Hindlimb muscle (tissue), 1 donor: Measurements from ENCODE around the gene HYI. TPM values are rescaled to one million over a fixed set of nuclear protein-coding genes. Genes with fewer than 3 reads are reported as not detected.
"Not testable (repeated sequence)": the region's sequence is repeated elsewhere in the genome, so short reads cannot be mapped to it uniquely, and the experiment has no call there.

Experiments used
- DNase-seq: peaks from one replicate; pipeline ENCODE4 v3.0.0-alpha.2; 2013
- polyA plus RNA-seq: library from polyadenylated mRNA; unstranded; fragments of 120-200 nt; gene quantifications from one replicate; pipeline ENCODE4 v1.2.1, GENCODE V29; 2013; ENCODE audit not compliant: insufficient read length

The HYI gene, protein sequence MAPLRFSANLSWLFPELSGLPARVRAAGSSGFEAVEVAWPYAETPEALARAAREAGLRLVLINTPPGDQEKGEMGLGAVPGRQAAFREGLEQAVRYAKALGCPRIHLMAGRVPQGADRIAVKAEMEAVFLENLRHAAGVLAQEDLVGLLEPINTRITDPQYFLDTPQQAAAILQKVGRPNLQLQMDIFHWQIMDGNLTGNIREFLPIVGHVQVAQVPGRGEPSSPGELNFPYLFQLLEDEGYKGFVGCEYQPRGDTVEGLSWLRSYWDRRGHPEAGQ
- 23.4 TPM for polyA plus RNA-seq

GRCh38 chr1:43453442-43454269, at the start of gene HYI:
Gene HYI, minus strand, starts transcription at chr1:43453931. Its CDS starts 138 bp downstream, at chr1:43453793.
- peak; percentile 86 for DNase-seq

DNA sequence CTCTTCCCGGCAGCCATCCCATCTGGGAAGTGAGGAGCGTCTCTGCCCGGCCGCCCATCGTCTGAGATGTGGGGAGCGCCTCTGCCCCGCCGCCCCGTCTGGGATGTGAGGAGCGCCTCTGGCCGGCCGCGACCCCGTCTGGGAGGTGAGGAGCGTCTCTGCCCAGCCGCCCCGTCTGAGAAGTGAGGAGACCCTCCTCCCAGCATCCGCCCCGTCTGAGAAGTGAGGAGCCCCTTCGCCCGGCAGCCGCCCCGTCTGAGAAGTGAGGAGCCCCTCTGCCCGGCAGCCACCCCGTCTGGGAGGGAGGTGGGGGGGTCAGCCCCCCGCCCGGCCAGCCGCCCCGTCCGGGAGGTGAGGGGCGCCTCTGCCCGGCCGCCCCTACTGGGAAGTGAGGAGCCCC, 48.1 kb upstream of the HYI start:
- not testable (repeated sequence) for DNase-seq

DNA sequence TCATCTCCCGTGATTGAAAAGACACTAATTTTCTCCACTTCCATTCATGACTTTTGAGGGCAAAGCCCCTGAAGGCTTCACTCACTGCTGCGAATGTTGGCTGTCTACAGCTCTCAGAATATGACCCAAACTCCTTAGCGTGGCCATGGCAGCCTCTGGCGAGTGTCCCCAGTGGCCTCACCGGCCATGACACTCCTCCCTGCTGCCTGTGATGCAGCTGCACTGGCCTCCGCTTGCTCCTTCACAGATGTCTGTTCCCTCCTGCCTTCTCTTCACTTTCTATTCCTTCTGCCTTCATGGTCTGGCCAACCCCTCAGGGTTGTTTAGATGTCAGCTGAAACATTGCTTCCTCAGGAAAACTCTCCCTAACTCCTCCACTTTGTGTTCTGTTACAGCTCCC, 46.2 kb upstream of the HYI start:
- DNase-seq, result peak; percentile 8

GRCh38 chr1:43495204-43495603, 41.5 kb upstream of the HYI start:
- DNase-seq, result no peak

DNA sequence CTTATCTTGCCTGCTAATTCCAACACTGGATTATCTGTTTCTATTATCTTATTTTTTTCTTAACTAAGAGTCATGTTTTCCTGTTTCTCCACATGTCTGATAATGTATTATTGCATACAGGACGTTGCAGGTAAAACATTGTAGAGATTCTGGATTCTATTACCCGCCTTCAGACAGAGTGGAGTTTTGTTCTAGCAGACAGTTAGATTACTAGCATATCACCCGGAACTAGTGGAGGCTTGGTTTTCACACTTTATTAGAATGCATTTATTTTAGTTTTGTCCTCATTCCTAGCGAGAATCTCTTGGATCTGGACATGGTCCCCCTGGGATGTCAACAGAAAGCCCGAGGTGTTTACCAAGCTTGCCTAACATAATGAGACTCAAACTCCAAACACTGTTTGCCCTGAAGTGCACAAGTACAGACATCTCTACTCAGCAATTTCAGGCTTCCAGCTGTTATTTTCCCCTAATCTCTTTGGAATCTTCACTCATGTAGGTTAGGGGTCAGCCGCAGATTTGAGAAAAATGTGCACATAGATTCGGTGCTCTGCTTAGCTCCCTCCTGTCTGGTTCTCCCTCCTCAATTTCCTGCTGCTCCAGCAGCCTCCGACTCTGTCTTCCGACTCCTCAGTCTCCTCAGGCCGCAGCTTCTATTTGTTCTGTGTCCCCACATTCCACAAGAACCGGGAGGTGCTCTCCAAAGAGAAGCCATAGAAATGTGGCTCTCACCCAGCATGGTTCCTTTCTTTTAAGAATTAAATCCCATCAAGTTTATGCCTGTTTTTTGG, 40.1 kb upstream of the HYI start:
- no peak for DNase-seq

- DNase-seq, result no peak
Observed at GRCh38 chr1:43492826-43493225, 39.1 kb upstream of the HYI start.

GRCh38 chr1:43491061-43491460, 37.3 kb upstream of the HYI start:
- no peak for DNase-seq

DNA sequence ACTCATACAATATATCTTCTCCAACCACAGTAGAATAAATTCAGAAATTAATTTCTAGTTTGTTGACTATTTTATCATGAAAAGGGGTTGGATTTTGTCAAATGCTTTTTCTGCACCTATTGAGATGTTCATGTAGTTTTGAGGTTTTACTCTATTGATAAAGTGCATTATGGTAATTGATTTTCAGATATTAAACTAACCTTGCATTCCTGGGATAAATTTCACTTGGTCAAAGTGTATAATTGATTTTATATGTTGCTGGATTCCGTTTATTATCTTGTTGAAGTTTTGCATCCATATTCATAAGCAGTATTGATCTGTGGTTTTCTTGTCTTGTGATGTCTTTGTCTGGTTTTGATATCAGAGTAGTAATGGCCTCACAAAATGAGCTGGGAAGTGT, 34.4 kb upstream of the HYI start:
- DNase-seq, result no peak

- no peak for DNase-seq
Observed at GRCh38 chr1:43484367-43484766, 30.6 kb upstream of the HYI start.

GRCh38 chr1:43482215-43482614, 28.5 kb upstream of the HYI start:
- DNase-seq, result no peak

GRCh38 chr1:43481491-43481890, 27.8 kb upstream of the HYI start:
- no peak for DNase-seq

- no peak for DNase-seq
Observed at GRCh38 chr1:43479414-43479813, 25.7 kb upstream of the HYI start.

DNA sequence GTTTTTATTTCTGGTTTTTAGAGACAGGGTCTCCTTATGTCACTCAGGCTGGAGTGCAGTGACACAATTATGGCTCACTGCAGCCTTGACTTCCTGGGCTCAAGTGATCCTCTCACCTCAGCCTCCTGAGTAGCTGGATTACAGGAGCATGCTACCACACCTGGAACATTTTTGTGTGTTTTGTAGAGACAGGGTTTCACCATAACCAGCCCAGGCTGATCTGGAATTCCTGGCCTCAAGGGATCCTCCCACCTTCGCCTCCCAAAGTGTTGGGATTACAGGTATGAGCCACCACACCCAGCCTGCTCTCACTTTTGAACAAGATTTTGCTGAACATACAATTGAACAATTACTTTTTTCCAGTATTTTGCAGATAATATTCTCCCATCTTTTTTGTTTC, 24.0 kb upstream of the HYI start:
- no peak for DNase-seq

DNA sequence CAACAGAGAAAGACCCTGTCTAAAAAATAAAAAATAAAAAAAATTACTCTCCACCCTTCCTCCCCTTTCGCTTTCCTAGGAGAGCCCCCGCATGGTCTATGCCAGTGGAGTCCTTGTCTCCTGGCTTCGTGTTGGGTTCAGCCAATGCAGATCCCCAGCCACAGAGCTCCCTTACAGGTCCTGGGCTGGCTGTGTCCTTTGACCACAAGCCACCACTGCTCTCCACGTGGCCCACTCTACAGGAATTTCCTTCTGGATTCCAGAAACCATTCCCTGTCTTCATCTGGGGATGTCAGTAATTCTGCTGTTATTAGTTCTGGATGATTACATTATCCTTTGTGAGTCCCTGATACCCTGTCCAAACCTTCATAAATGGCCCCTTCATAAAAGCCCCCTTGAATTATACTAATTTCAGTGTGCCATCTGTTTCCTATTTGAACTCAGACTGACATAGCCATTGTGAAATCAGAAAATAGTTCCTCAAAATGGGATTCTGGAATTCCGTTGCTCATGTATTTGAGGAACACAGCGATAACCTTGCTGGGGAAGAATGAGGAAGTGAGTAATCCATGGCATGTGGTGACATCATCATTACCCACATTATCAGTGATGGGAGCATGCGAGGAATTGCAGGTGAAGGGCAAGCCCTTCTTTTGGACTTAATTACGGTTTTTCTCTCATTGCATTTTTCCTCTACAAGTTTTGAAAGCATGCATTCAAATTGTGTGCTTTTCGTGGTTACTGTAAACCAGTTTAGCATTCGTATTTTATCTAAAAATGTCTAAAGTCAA, 22.1 kb upstream of the HYI start:
- not testable (repeated sequence) for DNase-seq

GRCh38 chr1:43473463-43473862, 19.7 kb upstream of the HYI start:
- no peak for DNase-seq

DNA sequence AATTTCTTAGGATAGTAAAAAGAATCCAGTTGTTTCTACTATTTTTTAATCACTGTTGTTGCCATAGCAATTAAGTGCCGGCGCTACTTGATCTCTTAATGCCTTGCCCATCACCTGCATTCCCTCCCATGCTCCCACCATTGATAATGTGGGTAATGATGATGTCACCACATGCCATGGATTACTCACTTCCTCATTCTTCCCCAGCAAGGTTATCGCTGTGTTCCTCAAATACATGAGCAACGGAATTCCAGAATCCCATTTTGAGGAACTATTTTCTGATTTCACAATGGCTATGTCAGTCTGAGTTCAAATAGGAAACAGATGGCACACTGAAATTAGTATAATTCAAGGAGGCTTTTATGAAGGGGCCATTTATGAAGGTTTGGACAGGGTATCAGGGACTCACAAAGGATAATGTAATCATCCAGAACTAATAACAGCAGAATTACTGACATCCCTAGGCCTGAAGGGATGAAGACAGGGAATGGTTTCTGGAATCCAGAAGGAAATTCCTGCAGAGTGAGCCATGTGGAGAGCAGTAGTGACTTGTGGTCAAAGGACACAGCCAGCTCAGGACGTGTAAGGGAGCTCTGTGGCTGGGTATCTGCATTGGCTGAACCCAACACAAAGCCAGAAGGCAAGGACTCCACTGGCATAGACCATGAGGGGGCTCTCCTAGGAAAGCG, 18.9 kb upstream of the HYI start:
- not testable (repeated sequence) for DNase-seq

- DNase-seq, result no peak
Observed at GRCh38 chr1:43472087-43472462, 18.3 kb upstream of the HYI start.

DNA sequence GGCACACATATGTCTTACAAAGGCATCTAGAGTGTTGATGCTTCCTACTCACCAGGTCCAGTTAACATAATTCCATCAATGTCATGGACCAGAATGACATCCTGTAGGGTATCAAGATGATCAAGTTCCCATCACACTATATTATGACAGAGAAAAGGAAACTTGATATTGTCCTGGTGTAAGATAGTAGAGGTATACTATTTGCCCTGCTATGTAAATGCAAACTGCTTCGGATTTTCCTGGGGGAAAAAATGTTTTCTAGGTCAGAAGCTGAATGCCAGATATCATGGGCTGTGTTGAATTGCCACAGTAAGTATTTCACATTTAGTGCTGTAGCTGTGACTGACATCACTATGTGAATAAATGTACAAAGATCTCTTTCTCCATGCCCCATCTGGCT, 16.2 kb upstream of the HYI start:
- no peak for DNase-seq

GRCh38 chr1:43468414-43468813, 14.7 kb upstream of the HYI start:
- DNase-seq, result no peak

DNA sequence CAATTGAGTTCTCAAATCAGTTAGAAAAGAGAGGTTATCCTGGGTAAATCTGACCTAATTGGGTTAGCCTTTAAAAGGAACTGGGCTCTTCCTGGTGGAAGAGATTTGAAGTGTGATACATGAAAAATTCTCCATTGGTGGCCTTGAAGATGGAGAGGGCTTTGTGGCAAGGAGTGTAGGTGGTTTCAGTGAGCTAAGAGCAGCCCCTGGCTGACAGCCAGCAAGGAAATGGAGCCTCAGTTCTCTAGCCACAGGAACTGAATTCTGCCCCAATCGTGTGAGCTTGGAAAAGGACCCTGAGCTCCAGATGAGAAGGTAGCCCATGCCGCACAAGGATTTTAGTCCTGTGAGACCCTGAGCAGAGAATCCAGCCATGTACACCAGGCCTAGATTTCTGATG, 12.7 kb upstream of the HYI start:
- no peak for DNase-seq

DNA sequence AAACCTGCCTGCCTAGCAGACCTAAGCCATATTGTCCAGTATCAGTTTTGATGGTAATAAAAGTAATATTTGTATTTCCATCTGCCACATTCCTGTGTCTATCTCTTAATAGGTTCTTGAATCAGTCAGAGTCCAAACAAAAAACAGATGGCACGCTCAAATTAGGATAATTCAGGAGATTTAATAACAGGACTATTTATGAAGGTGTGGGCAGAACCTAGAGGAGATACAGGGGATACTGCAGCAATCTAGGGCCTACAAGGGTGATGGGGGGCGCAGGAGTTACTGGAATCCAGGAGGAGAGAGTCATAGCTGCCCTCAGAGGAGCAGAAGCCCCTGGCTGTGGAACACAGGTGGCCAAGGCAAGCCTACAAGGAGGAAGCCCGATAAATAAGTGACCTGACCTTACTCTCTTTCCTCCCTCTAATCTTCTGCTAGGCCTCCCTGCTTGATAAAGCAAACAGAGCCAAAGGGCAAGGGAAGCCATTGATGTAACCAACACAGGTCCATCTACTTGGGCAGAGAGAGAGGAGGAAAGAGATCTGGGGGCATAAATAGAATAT, 11.9 kb upstream of the HYI start:
- no peak for DNase-seq
